SK-N-MC (cell line): ENCODE measurements around the gene AKAP9.

Source experiments
- EZH2 ChIP-seq: fragments of 200-600 bp; sonication (generic); IDR thresholded peaks from one replicate; pipeline ENCODE4 v1.6.1; 2017; ENCODE audit warnings: antibody characterized with exemption
- POLR2AphosphoS5 ChIP-seq: IDR thresholded peaks from 2 replicates; pipeline ENCODE4 v1.6.1; 2012; ENCODE audit warnings: mild to moderate bottlenecking, low read depth, low read length, borderline replicate concordance

GRCh38 chr7:92043637-92044036 is 103.0 kb downstream of the AKAP9 start:
- TF ChIP-seq POLR2AphosphoS5 (no peak), EZH2 (no peak)
